Activated T-cell treated with anti-CD3 and anti-CD28 coated beads, Interleukin-2, amount 50 U/mL, for 48 hours (primary cell): Measurements from ENCODE around the gene ARMC9.
A peak's percentile ranks its signal among the peaks of the same experiment; 100 is the strongest.
"Not testable (repeated sequence)": the region's sequence is repeated elsewhere in the genome, so short reads cannot be mapped to it uniquely, and the experiment has no call there.

ENCODE experiments used
- DNase-seq, 2 experiments: peaks; one replicate each; pipeline ENCODE4 v3.0.0-alpha.2; 2020

The ARMC9 gene

DNA sequence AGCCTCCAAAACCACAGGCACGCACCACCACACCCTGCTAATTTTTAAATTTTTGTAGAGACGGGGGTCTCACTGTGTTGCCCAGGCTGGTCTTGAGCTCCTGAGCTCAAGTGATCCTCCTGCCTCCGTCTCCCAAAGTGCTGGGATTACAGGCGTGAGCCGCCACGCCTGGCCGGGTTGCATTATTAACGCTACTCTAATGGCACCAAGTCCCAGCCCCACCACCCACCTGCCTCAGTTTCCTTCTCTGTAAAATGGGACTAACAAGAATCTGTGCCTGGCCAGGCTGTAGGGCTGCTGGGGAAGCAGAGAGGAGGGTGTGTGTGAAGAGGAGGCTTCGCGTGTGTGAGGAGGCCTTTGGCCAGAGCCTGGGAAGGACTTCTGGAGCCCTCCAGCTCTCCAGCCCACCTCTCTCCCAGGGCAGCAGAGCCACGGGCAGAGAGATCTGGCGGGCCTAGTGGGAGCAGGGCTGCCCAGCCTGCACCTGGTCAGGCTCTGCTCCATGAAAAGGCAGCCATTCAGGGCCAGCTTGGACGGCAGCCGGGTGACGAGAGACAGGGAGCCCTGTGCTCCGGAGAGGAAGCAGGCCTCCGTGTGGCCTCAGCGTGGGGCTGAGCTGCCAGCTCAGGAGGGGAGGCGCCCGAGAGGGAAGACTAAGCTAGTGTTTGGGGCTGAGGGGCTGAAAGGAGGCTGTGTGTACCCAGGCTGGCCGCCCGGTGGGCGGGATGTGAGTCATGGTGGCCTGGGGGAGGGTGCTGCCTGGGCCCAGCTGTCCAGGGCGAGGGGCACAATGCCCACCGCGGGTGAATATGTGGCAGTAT lies 189.7 kb downstream of the ARMC9 start:
- no peak for DNase-seq

GRCh38 chr2:231388725-231389346 lies 190.4 kb downstream of the ARMC9 start:
- DNase-seq = no peak

- no peak for DNase-seq
These were observed 192.2 kb downstream of the ARMC9 start for GRCh38 chr2:231390667-231391066.

DNA sequence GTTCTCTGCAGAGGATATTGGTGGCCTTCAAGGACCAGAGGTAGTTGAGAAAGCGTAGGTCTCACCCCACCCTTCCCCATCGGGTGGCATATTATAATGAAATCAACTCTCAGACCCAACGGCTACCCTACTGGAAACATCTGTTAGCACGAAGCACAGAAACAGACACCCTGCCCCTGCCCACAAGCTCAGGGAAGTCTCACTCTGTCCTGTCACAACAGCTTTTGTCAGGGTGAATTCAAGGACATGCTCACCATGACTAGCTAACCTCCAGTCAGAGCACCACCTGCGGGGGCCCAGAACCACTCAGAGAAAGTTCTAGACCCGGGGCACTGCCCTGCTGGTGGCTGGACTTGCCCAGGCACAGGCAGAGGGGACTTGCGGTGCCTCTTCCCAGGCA lies 193.6 kb downstream of the ARMC9 start:
- DNase-seq = no peak

DNA sequence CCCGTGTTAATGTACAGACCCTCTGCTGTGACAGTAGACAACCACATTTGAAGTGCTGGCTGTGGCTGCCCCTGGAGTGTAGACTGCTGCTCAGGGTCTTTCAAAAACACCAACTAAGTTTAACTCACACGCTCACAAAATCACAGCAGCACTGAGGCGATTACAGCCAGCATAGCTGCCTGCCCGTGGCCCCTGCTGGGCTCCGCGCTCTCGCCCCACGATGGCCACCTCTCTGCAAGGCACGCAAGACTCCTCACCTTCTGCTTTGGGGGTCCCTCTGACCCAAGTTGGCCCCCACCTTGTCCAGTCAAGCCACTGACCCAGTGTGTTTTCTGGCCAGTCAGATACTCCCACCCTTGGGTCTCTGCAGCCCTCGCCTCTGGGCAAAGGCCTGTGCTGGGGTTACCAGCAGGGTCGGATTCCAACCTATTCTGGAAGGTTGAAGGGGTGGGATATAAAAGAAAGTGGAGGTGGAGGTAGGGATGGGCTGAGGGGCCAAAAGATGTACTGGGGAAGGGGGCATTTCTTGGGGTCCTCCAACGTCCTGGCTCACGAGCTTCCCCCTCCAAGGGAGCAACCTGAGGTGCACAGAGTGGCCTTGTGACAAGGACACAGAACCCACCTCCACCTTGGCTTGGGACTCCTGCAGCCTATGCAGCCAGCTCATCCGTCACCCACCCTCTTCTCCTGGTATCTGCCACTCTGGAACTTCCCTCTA lies 194.2 kb downstream of the ARMC9 start:
- DNase-seq = no peak

DNA sequence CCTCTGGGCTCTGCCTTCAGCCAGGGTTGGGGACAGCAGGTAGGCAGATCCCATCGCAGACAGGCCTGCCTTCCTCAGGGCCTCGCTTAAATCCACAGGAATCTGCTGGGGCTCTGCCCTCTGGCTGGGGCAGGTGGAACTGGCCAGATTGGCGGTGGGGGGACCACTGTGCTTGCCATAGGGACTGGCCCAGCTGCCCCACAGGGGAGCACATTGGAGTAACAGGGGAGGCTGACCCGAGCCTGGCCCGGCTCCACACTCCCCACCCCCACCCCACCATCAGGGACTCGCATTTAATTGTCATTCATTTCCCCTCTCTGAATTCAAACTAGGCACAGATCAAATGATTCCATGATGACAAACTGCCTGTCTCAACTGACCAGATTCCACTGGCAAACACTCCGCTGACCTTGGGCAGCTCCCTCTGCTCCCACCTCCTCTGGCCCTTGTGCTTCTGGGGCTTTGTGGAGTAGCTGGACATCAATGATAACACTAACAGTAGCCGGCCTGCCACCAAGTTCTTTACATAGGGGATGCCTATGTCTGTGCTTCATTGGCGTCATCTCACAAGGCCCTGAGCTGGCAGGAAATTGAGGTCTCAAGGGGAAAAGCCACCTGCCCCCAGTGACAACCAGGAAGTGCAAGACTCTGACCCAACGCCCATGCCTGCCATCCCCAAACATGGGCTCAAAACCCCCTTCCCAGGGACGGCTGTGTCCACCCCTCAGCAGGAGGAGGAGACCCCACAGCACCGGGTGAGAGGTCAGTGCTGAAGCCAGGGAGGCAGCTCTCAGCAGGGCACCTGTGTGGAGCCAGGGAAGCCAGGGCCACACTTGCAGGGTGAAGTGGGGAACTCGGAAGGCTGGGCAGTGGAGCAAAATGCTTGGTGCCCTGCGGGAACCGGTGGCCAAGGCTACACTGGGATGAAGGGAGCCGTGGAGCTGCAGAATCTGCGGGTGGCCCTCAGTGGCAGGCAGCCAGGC lies 195.0 kb downstream of the ARMC9 start:
- DNase-seq = peak; percentile 48 to 63

GRCh38 chr2:231394211-231395141 lies 196.0 kb downstream of the ARMC9 start:
- no peak for DNase-seq

DNA sequence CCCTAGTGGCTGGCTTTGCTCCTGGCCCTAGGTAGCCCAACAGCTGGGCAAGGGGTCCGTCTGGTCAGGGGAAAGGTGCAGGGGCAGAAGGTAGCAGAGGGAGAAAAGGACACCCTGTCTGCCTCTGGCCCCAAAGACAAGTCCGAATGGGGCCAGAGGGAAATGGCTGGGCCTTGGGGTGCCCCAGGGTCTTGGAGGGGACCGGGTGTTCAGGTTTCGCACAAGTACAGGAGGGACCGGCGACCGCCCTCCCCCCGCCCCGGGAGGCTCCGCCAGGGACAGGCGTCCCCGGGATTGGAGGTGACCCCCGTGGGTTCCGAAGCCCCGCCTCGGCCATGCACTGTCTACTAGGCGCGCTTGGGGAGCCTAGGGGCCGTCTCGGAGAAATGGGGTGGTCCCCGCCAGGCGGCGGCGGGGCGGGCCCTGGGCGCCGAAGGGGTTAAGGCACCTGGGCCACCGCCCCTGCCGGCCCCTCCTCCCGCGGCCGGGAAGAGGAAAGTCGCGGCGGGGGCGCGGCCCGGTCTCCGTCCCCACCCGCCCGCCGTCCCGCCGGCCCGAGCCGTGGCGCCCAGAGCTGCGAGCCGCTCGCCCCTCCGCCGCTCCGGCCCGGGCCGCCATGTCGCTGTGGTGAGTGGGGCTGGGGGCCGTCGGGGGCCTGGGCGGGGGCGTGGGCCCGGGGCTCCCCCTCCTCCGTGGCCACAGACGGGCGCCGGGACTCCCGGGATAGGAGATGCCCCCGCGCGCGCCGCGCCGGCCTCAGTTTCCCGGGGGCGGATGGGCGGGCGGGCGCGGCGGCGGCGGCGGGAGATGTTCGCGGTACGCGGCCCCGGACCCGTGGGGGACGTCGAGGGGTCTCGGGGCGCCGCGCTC lies 197.0 kb downstream of the ARMC9 start, which contains the start of gene B3GNT7:
Gene B3GNT7, plus strand, starts transcription at position 523 of the 870 bp plus-strand sequence. Its CDS starts 94 bp downstream, at position 617.
- peak in 1 of 2 experiments; percentile 24 for DNase-seq

DNA sequence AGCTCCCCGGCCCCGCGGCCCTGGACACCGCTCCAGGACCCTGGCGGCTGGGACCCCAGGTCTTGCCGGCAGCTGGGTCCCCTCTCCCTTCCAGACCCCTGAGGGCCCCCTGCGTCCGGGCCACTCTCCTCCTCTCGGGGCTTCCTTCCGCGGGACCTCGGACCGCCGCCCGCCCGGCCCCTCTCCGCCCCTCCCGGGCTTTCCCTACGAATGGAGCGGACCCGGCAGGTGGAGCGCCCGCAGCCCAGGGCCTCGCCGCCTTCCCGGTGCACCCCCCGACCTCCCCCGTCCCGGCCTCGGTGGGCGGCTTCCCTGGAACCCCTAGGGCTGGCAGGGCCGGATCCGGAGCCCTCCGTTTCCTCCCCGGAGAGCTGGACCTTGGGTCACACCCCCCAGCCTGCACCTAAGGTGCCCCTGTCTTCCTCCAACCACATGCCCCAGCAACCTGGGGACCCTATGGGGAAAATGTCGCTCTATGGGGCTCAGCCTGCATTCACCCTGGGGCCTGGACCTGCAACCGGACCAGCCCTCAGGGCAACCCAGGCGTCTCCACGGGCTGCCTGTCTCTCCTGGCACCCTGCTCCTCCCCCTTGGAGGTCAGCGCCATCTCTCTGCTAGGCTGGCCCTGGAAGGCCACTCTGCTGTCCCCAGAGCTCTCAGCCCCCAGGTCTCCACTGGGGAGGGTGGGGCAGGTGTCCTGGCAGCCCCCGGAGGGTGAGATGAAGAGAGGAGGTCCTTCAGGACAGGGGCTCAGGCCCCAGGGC lies 197.8 kb downstream of the ARMC9 start:
- DNase-seq = no peak

GRCh38 chr2:231397011-231397927 lies 198.8 kb downstream of the ARMC9 start:
- DNase-seq = peak; percentile 46 to 55

- DNase-seq = no peak
These were observed 199.5 kb downstream of the ARMC9 start for GRCh38 chr2:231397928-231398294.

DNA sequence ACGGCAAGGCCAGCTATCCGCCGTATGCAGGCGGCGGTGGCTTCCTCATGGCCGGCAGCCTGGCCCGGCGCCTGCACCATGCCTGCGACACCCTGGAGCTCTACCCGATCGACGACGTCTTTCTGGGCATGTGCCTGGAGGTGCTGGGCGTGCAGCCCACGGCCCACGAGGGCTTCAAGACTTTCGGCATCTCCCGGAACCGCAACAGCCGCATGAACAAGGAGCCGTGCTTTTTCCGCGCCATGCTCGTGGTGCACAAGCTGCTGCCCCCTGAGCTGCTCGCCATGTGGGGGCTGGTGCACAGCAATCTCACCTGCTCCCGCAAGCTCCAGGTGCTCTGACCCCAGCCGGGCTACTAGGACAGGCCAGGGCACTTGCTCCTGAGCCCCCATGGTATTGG lies 200.2 kb downstream of the ARMC9 start:
- no peak for DNase-seq

DNA sequence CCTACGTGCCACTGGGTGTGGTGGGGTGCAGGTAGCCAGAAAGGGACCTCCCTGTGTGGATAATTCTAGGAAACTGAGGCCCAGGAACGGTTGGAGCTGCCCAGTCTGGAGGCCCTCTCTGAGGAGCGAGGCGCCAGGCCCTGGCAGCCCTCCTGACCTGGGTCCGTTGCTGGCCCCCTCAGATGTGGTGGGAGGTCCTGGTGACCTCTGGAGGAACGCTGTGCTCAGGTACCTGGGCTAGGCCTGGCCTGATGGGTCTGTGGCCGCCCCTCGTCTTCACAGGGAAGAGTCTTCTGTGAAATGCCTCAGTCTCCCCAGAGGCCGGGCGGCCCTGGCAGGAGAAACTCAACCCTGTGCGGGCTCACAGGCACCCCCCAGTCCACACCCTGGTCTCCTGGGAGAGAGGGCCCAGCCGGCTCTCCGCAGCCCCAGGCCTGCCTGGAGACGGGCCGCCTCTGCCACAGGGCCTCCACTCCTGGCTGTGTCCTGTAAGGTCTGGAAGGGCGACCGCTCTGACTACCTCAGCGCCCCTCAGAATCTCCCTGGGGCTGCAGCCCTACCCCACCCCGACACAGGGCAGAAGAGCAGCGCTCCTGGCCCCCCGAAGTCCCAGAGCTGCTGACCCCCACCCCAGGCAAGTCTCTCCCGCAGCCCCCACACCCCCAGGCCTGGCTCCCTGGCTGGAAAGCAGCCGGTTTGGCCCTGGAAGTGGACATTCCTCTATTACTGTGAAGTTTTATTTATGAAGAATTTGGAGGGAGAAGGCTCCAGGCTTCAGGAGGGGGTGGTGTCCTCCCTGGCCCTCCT lies 200.8 kb downstream of the ARMC9 start:
- DNase-seq = no peak

- no peak for DNase-seq
These were observed 201.6 kb downstream of the ARMC9 start for GRCh38 chr2:231399853-231400680.

DNA sequence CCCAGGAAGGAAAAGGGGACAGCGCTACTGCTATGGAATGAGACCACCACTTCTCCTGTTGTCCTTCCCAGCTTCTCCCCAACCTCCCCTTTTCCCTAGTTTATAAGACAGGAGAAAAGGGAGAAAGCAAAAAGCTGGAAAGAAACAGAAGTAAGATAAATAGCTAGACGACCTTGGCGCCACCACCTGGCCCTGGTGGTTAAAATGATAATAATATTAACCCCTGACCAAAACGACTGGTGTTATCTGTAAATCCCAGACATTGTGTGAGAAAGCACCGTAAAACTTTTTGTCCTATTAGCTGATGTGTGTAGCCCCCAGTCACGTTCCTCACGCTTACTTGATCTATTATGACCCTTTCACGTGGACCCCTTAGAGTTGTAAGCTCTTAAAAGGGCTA lies 202.2 kb downstream of the ARMC9 start:
- DNase-seq = not testable (repeated sequence)

DNA sequence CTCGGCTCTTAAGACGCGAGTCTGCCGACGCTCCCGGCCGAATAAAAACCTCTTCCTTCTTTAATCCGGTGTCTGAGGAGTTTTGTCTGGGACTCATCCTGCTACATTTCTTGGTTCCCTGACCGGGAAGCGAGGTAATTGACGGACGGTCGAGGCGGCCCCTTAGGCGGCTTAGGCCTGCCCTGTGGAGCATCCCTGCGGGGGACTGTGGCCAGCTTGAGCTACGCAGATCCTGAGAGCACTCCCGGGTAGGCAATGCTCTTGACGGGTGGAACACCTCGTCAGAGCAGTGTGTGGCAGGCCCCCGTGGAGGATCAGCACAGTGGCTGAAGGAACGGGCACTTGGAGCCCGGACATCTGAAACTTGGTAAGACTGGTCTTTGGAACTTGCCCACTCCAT lies 202.7 kb downstream of the ARMC9 start:
- DNase-seq = not testable (repeated sequence)
